Breast epithelium (tissue), 3 donors: ENCODE measurements around the gene PPP6C.

Source experiments
- POLR2AphosphoS5 ChIP-seq, 3 donors: sonication (generic); formaldehyde crosslinking; IDR thresholded peaks; one replicate each; pipeline ENCODE4 v1.6.1; 2017; ENCODE audit warnings: antibody characterized with exemption in 3 of 3
- TF ChIP-seq, protein P1 (sequence below), 3 donors: fragments of 450-650 bp; IDR thresholded peaks; one replicate each; pipeline ENCODE4 v1.5.1; 2016 to 2017; ENCODE audit warnings: antibody characterized with exemption in 3 of 3, mild to moderate bottlenecking in 3 of 3, moderate library complexity in 3 of 3

DNA sequence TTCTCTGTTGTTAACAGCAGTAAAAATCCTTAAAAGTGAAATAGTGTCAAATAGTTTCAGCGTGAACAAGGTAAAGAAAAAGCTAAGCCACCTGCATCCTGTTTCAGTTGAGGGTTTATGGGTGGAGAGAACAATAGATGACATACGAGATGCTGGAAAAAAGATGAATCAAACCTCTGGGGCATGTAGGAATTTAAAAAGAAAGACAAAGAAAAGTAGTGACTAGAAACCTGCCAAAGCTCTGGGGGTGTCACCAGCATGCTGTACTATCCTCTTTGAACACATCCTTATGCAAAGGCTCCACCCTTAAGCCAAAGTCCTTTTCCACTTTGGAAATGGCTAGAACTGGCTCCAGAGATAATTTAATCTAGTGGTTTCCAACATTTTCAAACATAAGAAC lies 68.5 kb downstream of the PPP6C start:
- TF ChIP-seq, protein P1, sequence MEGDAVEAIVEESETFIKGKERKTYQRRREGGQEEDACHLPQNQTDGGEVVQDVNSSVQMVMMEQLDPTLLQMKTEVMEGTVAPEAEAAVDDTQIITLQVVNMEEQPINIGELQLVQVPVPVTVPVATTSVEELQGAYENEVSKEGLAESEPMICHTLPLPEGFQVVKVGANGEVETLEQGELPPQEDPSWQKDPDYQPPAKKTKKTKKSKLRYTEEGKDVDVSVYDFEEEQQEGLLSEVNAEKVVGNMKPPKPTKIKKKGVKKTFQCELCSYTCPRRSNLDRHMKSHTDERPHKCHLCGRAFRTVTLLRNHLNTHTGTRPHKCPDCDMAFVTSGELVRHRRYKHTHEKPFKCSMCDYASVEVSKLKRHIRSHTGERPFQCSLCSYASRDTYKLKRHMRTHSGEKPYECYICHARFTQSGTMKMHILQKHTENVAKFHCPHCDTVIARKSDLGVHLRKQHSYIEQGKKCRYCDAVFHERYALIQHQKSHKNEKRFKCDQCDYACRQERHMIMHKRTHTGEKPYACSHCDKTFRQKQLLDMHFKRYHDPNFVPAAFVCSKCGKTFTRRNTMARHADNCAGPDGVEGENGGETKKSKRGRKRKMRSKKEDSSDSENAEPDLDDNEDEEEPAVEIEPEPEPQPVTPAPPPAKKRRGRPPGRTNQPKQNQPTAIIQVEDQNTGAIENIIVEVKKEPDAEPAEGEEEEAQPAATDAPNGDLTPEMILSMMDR (IDR thresholded peaks at IDR 0.05) = no peak
- TF ChIP-seq POLR2AphosphoS5 (IDR thresholded peaks at IDR 0.05) = no peak
